GM23338 (cell line): ENCODE measurements around the gene TTBK1.

Experiments used
- CREB1 ChIP-seq: fragments of 250-450 bp; sonication (Bioruptor Pico); IDR thresholded peaks from 2 replicates; pipeline ENCODE4 v1.5.0; 2020; ENCODE audit warnings: low read depth, mild to moderate bottlenecking, moderate library complexity
- CTCF ChIP-seq, 2 experiments: fragments of 200-600 bp in 1 of 2; sonication (generic) in 1 of 2; conservative IDR thresholded peaks; 2 replicates each; pipeline versions ENCODE4 v1.5.1 to v1.6.1; 2016 to 2017; ENCODE audit warnings: antibody characterized with exemption in 2 of 2, low read depth in 2 of 2, mild to moderate bottlenecking in 2 of 2, moderate library complexity in 1 of 2
- EZH2 ChIP-seq: fragments of 200-600 bp; sonication (generic); IDR thresholded peaks from one replicate; pipeline ENCODE4 v1.8.0; 2017; ENCODE audit warnings: antibody characterized with exemption, mild to moderate bottlenecking, low read depth; ENCODE audit not compliant: unreplicated experiment
- EZH2phosphoT487 ChIP-seq: fragments of 200-600 bp; sonication (generic); IDR thresholded peaks from one replicate; pipeline ENCODE4 v1.8.1; 2018; ENCODE audit warnings: antibody characterized with exemption; ENCODE audit not compliant: unreplicated experiment
- JUNB ChIP-seq: IDR thresholded peaks from one replicate; pipeline ENCODE4 v1.6.1; 2016; ENCODE audit warnings: antibody characterized with exemption; ENCODE audit not compliant: unreplicated experiment
- NANOG ChIP-seq: IDR thresholded peaks from 2 replicates; pipeline ENCODE4 v1.6.1; 2016; ENCODE audit warnings: antibody characterized with exemption, borderline replicate concordance
- POLR2AphosphoS5 ChIP-seq: IDR thresholded peaks from 2 replicates; pipeline ENCODE4 v1.6.1; 2016; ENCODE audit warnings: antibody characterized with exemption, low read depth
- STAT1 ChIP-seq: IDR thresholded peaks from one replicate; pipeline ENCODE4 v1.6.1; 2016; ENCODE audit warnings: antibody characterized with exemption; ENCODE audit not compliant: unreplicated experiment
- TF ChIP-seq, protein P1 (sequence below): IDR thresholded peaks from one replicate; pipeline ENCODE4 v1.6.1; 2018; ENCODE audit warnings: antibody characterized with exemption; ENCODE audit not compliant: unreplicated experiment

- TF ChIP-seq POLR2AphosphoS5 (no peak), CTCF (conservative IDR thresholded peaks at IDR 0.05; ENCODE audit: low read depth in 2 of 2) (peak in 1 of 2 experiments; percentile 33; a peak in 2 of 4 replicates), EZH2 (no peak), EZH2phosphoT487 (no peak), NANOG (no peak), STAT1 (no peak), JUNB (no peak), CREB1 (CRISPR knock-in tag) (no peak)
- TF ChIP-seq, protein P1, sequence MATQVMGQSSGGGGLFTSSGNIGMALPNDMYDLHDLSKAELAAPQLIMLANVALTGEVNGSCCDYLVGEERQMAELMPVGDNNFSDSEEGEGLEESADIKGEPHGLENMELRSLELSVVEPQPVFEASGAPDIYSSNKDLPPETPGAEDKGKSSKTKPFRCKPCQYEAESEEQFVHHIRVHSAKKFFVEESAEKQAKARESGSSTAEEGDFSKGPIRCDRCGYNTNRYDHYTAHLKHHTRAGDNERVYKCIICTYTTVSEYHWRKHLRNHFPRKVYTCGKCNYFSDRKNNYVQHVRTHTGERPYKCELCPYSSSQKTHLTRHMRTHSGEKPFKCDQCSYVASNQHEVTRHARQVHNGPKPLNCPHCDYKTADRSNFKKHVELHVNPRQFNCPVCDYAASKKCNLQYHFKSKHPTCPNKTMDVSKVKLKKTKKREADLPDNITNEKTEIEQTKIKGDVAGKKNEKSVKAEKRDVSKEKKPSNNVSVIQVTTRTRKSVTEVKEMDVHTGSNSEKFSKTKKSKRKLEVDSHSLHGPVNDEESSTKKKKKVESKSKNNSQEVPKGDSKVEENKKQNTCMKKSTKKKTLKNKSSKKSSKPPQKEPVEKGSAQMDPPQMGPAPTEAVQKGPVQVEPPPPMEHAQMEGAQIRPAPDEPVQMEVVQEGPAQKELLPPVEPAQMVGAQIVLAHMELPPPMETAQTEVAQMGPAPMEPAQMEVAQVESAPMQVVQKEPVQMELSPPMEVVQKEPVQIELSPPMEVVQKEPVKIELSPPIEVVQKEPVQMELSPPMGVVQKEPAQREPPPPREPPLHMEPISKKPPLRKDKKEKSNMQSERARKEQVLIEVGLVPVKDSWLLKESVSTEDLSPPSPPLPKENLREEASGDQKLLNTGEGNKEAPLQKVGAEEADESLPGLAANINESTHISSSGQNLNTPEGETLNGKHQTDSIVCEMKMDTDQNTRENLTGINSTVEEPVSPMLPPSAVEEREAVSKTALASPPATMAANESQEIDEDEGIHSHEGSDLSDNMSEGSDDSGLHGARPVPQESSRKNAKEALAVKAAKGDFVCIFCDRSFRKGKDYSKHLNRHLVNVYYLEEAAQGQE, result no peak
Observed at GRCh38 chr6:43203029-43203717, 40.1 kb upstream of the TTBK1 start.
